GM15510 (cell line): ENCODE results near the gene ZNF598.

Experiments
- POLR2A ChIP-seq: IDR thresholded peaks from 3 replicates; pipeline ENCODE4 v1.6.1; 2011; ENCODE audit warnings: borderline replicate concordance; ENCODE audit not compliant: insufficient read length; ENCODE audit errors: extremely low read depth

The ZNF598 gene

GRCh38 chr16:1997494-1998359 is 11.9 kb downstream of the ZNF598 start:
- TF ChIP-seq POLR2A, result no peak

DNA sequence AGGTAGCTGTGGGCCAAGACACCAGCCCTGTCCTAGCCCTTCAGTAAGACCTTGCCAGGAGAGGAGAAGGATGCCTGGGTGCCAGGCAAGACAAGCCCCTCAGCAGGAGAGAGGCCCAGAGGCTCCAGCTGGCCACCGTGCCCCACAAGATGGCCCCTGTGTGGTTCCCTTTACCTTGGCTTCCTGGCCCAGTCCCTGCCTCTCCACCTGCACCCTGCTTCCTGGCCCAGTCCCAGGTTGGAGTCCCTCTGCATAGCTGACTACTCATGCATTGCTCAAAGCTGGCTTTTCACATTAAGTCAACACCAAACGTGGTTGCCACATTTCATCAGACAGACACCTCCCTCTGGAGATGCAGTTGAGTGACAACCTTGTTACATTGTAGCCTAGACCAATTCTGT is 15.9 kb downstream of the ZNF598 start:
- TF ChIP-seq POLR2A, result no peak

DNA sequence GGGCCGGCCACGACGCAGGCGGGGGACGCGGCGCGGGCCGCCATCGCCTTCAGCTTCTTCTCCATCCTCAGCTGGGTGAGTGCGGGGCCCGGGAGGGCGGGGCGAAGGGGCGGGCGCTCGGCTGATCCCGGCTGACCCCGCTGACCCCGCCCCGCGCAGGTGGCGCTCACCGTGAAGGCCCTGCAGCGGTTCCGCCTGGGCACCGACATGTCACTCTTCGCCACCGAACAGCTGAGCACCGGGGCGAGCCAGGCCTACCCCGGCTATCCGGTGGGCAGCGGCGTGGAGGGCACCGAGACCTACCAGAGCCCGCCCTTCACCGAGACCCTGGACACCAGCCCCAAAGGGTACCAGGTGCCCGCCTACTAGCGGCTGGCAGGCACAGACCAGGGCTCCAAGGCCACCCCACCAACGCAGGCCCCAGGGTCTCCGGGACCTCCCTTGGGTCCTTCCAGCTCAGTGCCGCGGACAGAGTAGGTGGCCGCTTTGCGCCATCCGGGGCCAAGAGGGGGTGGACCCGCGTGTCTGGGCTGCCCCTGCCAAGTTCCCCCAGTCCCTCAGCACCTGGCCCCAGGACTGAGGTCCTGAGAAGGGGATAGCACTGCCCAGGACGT is 16.8 kb downstream of the ZNF598 start:
- TF ChIP-seq POLR2A, result no peak

DNA sequence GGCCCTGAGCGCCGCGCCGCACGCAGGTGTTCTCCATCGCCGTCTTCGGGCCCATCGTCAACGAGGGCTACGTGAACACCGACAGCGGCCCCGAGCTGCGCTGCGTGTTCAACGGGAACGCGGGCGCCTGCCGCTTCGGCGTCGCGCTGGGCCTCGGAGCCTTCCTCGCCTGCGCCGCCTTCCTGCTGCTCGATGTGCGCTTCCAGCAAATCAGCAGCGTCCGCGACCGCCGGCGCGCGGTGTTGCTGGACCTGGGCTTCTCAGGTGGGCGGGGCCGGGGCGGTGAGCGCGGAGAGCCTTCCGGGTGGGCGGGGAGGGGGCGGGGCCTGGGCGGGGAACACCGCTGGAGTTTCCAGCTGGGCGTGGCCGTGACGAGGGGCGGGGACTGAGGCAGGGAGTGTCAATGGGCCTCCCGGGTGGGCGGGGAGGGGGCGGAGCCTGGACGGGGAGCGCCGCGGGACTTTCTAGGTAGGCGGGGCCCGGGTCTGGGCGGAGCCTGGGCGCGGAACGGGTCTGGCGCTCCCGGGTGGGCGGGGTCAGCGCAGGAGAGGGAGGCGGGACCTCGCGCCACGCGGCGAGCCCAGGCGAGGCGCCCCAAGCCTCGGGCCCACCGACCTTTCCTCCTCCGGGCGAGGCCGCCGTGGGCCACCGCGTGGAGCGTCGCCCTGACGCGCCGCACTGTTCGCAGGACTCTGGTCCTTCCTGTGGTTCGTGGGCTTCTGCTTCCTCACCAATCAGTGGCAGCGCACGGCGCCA is 17.5 kb downstream of the ZNF598 start:
- TF ChIP-seq POLR2A, result peak; percentile 76

DNA sequence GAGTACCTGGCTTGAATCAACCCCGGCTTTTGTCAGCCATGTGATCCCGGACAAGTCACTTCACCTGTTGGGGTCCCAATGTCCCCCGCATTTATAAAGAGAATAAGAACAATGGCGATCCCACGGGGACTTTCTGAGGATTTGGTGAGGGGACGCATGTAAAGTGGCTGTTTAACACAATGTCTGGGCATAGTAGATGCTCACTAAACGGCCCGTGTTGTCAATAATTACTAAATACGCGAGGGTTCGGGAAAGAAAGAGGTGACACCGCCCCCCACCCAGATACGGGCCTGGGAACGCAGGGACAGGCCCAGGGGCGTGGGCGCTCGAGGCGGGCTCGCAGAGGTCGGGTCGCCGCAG is 18.1 kb downstream of the ZNF598 start:
- no peak for TF ChIP-seq POLR2A

GRCh38 chr16:1991135-1991551 is 18.5 kb downstream of the ZNF598 start:
- peak; percentile 51 for TF ChIP-seq POLR2A

GRCh38 chr16:1990351-1991134 is 19.1 kb downstream of the ZNF598 start:
- TF ChIP-seq POLR2A, result peak; percentile 15

- TF ChIP-seq POLR2A, result no peak
Measured at GRCh38 chr16:1990101-1990350, 19.6 kb downstream of the ZNF598 start.

GRCh38 chr16:1989209-1990100 is 20.2 kb downstream of the ZNF598 start, which contains the start of gene SYNGR3:
Gene SYNGR3 (plus strand): TSS chr16:1989970. CDS start chr16:1990103, 133 bp downstream.
- peak; percentile 7 for TF ChIP-seq POLR2A

- no peak for TF ChIP-seq POLR2A
Measured at GRCh38 chr16:1987198-1987597, 22.4 kb downstream of the ZNF598 start.

DNA sequence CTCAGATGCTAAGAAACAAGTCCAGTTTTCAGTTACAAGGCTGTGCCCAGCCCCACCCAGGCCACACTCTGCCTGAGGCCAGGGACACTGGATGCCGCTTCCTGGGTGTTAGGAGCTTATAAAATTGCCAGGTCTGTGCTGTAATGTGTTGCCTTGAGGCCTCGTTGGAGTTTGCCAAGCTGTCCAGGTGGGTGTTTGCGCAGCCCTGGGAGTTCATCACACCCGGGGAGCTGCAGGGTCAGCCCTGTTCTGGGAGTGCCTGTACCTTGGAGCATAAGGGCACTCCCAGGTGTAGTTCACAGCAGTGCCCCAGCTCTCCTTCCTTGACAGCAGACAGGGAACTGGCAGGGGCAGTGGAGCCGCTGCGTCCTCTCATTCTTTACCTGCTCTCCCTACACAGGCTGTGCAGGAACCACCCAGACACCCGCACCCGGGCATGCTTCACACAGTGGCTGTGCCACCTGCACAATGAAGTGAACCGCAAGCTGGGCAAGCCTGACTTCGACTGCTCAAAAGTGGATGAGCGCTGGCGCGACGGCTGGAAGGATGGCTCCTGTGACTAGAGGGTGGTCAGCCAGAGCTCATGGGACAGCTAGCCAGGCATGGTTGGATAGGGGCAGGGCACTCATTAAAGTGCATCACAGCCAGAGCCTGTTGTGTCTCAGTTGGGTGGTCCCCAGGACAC is 24.0 kb downstream of the ZNF598 start:
- TF ChIP-seq POLR2A, result no peak

GRCh38 chr16:1984347-1985225 is 25.0 kb downstream of the ZNF598 start:
- TF ChIP-seq POLR2A, result no peak
